WTC11 (cell line): ENCODE measurements around the gene PARD3B.

Experiments
- CREB1 ChIP-seq: sonication (generic); formaldehyde crosslinking; IDR thresholded peaks from 2 replicates; pipeline ENCODE4 v1.8.0; 2023; ENCODE audit warnings: mild to moderate bottlenecking, missing genetic modification reagents
- ESRRA ChIP-seq: sonication (generic); formaldehyde crosslinking; IDR thresholded peaks from 2 replicates; pipeline ENCODE4 v1.8.1; 2022; ENCODE audit warnings: mild to moderate bottlenecking, missing genetic modification reagents, borderline replicate concordance
- FOXJ3 ChIP-seq: sonication (generic); formaldehyde crosslinking; IDR thresholded peaks from 2 replicates; pipeline ENCODE4 v1.9.0; 2021; ENCODE audit warnings: missing genetic modification reagents, mild to moderate bottlenecking, borderline replicate concordance
- MXD4 ChIP-seq: fragments of 250-450 bp; sonication (Bioruptor Pico); IDR thresholded peaks from 2 replicates; pipeline ENCODE4 v1.8.0; 2021; ENCODE audit warnings: mild to moderate bottlenecking, moderate library complexity, borderline replicate concordance
- NFE2L1 ChIP-seq: sonication (generic); formaldehyde crosslinking; IDR thresholded peaks from 2 replicates; pipeline ENCODE4 v1.8.1; 2023; ENCODE audit warnings: missing genetic modification reagents
- SP1 ChIP-seq: sonication (generic); formaldehyde crosslinking; conservative IDR thresholded peaks from 2 replicates; pipeline ENCODE4 v1.8.1; 2022; ENCODE audit warnings: missing genetic modification reagents
- TEAD4 ChIP-seq: sonication (generic); formaldehyde crosslinking; IDR thresholded peaks from 2 replicates; pipeline ENCODE4 v1.8.0; 2022; ENCODE audit warnings: mild to moderate bottlenecking, missing genetic modification reagents
- TF ChIP-seq, protein P1 (sequence below): sonication (generic); formaldehyde crosslinking; IDR thresholded peaks from 2 replicates; pipeline ENCODE4 v1.8.0; 2022; ENCODE audit warnings: mild to moderate bottlenecking, missing genetic modification reagents
- TF ChIP-seq, protein P2 (sequence below): fragments of 200-600 bp; IDR thresholded peaks from 2 replicates; pipeline ENCODE4 v1.8.0; 2022; ENCODE audit warnings: antibody characterized with exemption
- TF ChIP-seq, protein P3 (sequence below): sonication (generic); formaldehyde crosslinking; IDR thresholded peaks from 2 replicates; pipeline ENCODE4 v1.8.1; 2023; ENCODE audit warnings: mild to moderate bottlenecking, missing genetic modification reagents
- TF ChIP-seq, protein P4 (sequence below): sonication (generic); formaldehyde crosslinking; IDR thresholded peaks from 2 replicates; pipeline ENCODE4 v1.8.1; 2023; ENCODE audit warnings: mild to moderate bottlenecking, moderate library complexity, missing genetic modification reagents
- TF ChIP-seq, protein P5 (sequence below): sonication (generic); formaldehyde crosslinking; IDR thresholded peaks from 2 replicates; pipeline ENCODE4 v1.8.1; 2023; ENCODE audit warnings: mild to moderate bottlenecking, missing genetic modification reagents, borderline replicate concordance

DNA sequence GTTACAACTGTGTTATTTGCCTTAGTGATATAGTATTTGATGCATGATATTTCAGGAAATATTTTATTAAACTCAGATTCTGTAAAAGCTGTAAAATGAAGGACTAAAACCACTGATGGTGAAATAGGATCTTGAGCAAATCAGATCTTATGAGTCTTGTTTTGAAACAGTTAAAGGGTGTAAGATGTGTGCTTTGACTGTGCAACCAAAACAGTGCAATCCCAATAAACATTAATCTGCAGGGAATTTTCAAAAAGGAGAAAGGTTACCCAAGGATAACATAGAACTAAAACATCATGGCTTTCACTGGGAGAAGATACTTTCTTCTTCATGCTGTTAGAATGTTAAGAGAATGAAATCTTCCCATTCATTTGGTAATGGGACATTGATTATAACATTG is 378.7 kb downstream of the PARD3B start:
- TF ChIP-seq, protein P1, sequence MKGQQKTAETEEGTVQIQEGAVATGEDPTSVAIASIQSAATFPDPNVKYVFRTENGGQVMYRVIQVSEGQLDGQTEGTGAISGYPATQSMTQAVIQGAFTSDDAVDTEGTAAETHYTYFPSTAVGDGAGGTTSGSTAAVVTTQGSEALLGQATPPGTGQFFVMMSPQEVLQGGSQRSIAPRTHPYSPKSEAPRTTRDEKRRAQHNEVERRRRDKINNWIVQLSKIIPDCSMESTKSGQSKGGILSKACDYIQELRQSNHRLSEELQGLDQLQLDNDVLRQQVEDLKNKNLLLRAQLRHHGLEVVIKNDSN (CRISPR knock-in tag), result no peak
- TF ChIP-seq, protein P2, sequence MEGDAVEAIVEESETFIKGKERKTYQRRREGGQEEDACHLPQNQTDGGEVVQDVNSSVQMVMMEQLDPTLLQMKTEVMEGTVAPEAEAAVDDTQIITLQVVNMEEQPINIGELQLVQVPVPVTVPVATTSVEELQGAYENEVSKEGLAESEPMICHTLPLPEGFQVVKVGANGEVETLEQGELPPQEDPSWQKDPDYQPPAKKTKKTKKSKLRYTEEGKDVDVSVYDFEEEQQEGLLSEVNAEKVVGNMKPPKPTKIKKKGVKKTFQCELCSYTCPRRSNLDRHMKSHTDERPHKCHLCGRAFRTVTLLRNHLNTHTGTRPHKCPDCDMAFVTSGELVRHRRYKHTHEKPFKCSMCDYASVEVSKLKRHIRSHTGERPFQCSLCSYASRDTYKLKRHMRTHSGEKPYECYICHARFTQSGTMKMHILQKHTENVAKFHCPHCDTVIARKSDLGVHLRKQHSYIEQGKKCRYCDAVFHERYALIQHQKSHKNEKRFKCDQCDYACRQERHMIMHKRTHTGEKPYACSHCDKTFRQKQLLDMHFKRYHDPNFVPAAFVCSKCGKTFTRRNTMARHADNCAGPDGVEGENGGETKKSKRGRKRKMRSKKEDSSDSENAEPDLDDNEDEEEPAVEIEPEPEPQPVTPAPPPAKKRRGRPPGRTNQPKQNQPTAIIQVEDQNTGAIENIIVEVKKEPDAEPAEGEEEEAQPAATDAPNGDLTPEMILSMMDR, result no peak
- TF ChIP-seq ESRRA (CRISPR knock-in tag), result no peak
- TF ChIP-seq NFE2L1 (CRISPR knock-in tag), result no peak
- TF ChIP-seq TEAD4 (CRISPR knock-in tag), result no peak
- no peak for TF ChIP-seq FOXJ3
- TF ChIP-seq, protein P3, sequence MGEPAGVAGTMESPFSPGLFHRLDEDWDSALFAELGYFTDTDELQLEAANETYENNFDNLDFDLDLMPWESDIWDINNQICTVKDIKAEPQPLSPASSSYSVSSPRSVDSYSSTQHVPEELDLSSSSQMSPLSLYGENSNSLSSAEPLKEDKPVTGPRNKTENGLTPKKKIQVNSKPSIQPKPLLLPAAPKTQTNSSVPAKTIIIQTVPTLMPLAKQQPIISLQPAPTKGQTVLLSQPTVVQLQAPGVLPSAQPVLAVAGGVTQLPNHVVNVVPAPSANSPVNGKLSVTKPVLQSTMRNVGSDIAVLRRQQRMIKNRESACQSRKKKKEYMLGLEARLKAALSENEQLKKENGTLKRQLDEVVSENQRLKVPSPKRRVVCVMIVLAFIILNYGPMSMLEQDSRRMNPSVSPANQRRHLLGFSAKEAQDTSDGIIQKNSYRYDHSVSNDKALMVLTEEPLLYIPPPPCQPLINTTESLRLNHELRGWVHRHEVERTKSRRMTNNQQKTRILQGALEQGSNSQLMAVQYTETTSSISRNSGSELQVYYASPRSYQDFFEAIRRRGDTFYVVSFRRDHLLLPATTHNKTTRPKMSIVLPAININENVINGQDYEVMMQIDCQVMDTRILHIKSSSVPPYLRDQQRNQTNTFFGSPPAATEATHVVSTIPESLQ (CRISPR knock-in tag), result no peak
- TF ChIP-seq, protein P4, sequence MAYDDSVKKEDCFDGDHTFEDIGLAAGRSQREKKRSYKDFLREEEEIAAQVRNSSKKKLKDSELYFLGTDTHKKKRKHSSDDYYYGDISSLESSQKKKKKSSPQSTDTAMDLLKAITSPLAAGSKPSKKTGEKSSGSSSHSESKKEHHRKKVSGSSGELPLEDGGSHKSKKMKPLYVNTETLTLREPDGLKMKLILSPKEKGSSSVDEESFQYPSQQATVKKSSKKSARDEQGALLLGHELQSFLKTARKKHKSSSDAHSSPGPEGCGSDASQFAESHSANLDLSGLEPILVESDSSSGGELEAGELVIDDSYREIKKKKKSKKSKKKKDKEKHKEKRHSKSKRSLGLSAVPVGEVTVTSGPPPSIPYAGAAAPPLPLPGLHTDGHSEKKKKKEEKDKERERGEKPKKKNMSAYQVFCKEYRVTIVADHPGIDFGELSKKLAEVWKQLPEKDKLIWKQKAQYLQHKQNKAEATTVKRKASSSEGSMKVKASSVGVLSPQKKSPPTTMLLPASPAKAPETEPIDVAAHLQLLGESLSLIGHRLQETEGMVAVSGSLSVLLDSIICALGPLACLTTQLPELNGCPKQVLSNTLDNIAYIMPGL (CRISPR knock-in tag), result no peak
- TF ChIP-seq, protein P5, sequence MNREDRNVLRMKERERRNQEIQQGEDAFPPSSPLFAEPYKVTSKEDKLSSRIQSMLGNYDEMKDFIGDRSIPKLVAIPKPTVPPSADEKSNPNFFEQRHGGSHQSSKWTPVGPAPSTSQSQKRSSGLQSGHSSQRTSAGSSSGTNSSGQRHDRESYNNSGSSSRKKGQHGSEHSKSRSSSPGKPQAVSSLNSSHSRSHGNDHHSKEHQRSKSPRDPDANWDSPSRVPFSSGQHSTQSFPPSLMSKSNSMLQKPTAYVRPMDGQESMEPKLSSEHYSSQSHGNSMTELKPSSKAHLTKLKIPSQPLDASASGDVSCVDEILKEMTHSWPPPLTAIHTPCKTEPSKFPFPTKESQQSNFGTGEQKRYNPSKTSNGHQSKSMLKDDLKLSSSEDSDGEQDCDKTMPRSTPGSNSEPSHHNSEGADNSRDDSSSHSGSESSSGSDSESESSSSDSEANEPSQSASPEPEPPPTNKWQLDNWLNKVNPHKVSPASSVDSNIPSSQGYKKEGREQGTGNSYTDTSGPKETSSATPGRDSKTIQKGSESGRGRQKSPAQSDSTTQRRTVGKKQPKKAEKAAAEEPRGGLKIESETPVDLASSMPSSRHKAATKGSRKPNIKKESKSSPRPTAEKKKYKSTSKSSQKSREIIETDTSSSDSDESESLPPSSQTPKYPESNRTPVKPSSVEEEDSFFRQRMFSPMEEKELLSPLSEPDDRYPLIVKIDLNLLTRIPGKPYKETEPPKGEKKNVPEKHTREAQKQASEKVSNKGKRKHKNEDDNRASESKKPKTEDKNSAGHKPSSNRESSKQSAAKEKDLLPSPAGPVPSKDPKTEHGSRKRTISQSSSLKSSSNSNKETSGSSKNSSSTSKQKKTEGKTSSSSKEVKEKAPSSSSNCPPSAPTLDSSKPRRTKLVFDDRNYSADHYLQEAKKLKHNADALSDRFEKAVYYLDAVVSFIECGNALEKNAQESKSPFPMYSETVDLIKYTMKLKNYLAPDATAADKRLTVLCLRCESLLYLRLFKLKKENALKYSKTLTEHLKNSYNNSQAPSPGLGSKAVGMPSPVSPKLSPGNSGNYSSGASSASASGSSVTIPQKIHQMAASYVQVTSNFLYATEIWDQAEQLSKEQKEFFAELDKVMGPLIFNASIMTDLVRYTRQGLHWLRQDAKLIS (CRISPR knock-in tag), result no peak
- no peak for TF ChIP-seq MXD4 (CRISPR knock-in tag)
- TF ChIP-seq SP1 (CRISPR knock-in tag), result no peak
- no peak for TF ChIP-seq CREB1
